GM18870 (cell line): ENCODE results near the gene RIF1.

ENCODE experiments used
- ATAC-seq: cut with Tn5 transposase; IDR thresholded peaks from one replicate; pipeline ENCODE4 v1.9.1; 2021; ENCODE audit warnings: moderate library complexity; ENCODE audit not compliant: unreplicated experiment

RIF1 gene

GRCh38 chr2:151409601-151410484 lies at the start of gene RIF1:
TSS of gene RIF1 (plus strand) at chr2:151409902. CDS start at chr2:151410424, 522 bp downstream.
- peak; percentile 86 for ATAC-seq

- ATAC-seq: no peak
These were observed 47.9 kb upstream of the RIF1 start for GRCh38 chr2:151361674-151362370.

GRCh38 chr2:151363709-151364108 lies 46.0 kb upstream of the RIF1 start:
- peak; percentile 83 for ATAC-seq

GRCh38 chr2:151367571-151367970 lies 42.1 kb upstream of the RIF1 start:
- no peak for ATAC-seq

- peak; percentile 97 for ATAC-seq
These were observed 35.3 kb upstream of the RIF1 start for GRCh38 chr2:151374436-151374835.

GRCh38 chr2:151379169-151379568 lies 30.5 kb upstream of the RIF1 start:
- ATAC-seq: no peak

- no peak for ATAC-seq
These were observed 29.0 kb upstream of the RIF1 start for GRCh38 chr2:151380580-151381235.

- ATAC-seq: no peak
These were observed 28.4 kb upstream of the RIF1 start for GRCh38 chr2:151381266-151381665.

- ATAC-seq: no peak
These were observed 21.7 kb upstream of the RIF1 start for GRCh38 chr2:151388011-151388410.

- no peak for ATAC-seq
These were observed 18.3 kb upstream of the RIF1 start for GRCh38 chr2:151391436-151391835.

GRCh38 chr2:151394509-151394908 lies 15.2 kb upstream of the RIF1 start:
- no peak for ATAC-seq

GRCh38 chr2:151395509-151396374 lies 14.0 kb upstream of the RIF1 start:
- ATAC-seq: no peak

- no peak for ATAC-seq
These were observed 9.7 kb upstream of the RIF1 start for GRCh38 chr2:151399981-151400380.

GRCh38 chr2:151401149-151401548 lies 8.6 kb upstream of the RIF1 start:
- ATAC-seq: no peak

GRCh38 chr2:151403914-151404313 lies 5.8 kb upstream of the RIF1 start:
- no peak for ATAC-seq

GRCh38 chr2:151405376-151405775 lies 4.3 kb upstream of the RIF1 start:
- ATAC-seq: no peak

- no peak for ATAC-seq
These were observed 2.4 kb upstream of the RIF1 start for GRCh38 chr2:151407281-151407680.

GRCh38 chr2:151408788-151409600 lies 708 bp upstream of the RIF1 start:
- no peak for ATAC-seq

GRCh38 chr2:151410485-151410834 lies 758 bp downstream of the RIF1 start:
- ATAC-seq: peak; percentile 26

- ATAC-seq: no peak
These were observed 7.9 kb downstream of the RIF1 start for GRCh38 chr2:151417650-151418049.
